Hematopoietic multipotent progenitor cell treated with erythropoietin and hydrocortisone succinate and interleukin-3 and kit ligand, for 6 days (in vitro differentiated cells): ENCODE measurements around the gene REM1.
"Not testable (repeated sequence)": the region's sequence is repeated elsewhere in the genome, so short reads cannot be mapped to it uniquely, and the experiment has no call there.

Source experiments
- DNase-seq: peaks from one replicate; pipeline ENCODE4 v3.0.0-alpha.2; 2015

REM1 gene, protein sequence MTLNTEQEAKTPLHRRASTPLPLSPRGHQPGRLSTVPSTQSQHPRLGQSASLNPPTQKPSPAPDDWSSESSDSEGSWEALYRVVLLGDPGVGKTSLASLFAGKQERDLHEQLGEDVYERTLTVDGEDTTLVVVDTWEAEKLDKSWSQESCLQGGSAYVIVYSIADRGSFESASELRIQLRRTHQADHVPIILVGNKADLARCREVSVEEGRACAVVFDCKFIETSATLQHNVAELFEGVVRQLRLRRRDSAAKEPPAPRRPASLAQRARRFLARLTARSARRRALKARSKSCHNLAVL

GRCh38 chr20:31474758-31475427 is at the start of gene REM1, which contains the start of gene DEFB124:
Gene REM1, plus strand, starts transcription at chr20:31475288. Its CDS starts 1,158 bp downstream, at chr20:31476446.
Gene DEFB124, minus strand, starts transcription at chr20:31475127. Its CDS starts 2,114 bp downstream, at chr20:31473013.
- DNase-seq, result peak; percentile 19

- no peak for DNase-seq
These were observed 49.3 kb upstream of the REM1 start for GRCh38 chr20:31425797-31426196.

- not testable (repeated sequence) for DNase-seq
These were observed 48.1 kb upstream of the REM1 start for GRCh38 chr20:31426891-31427551.

- DNase-seq, result not testable (repeated sequence)
These were observed 47.5 kb upstream of the REM1 start for GRCh38 chr20:31427576-31427975.

DNA sequence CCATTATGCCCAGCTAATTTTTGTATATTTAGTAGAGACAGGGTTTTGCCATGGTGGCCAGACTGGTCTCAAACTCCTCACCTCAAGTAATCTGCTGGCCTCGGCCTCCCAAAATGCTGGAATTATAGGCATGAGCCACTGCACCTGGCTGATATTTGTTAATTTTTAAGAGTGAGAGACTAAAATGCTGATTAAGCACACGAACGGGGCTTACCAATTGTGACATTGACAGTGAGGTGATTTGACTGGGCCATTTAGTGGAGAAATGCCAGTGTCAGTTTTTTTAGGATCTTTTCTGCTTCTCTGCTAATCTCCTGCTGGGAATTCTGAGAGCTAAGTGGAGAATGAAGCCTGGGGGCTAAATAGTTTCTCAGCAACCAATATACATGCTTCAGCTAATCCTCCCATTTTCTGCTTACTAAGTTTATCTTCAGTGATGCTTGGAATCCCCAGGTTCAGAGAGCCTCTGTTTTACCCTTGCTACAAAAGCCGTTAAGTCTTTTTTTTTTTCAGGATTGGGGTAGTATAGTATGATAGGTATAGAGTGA is 44.4 kb upstream of the REM1 start:
- DNase-seq, result no peak

GRCh38 chr20:31440012-31440659 is 35.0 kb upstream of the REM1 start, which contains the start of gene DEFB123:
Gene DEFB123, plus strand, starts transcription at chr20:31440632. Its CDS starts 67 bp downstream, at chr20:31440699.
- DNase-seq, result peak; percentile 11

DNA sequence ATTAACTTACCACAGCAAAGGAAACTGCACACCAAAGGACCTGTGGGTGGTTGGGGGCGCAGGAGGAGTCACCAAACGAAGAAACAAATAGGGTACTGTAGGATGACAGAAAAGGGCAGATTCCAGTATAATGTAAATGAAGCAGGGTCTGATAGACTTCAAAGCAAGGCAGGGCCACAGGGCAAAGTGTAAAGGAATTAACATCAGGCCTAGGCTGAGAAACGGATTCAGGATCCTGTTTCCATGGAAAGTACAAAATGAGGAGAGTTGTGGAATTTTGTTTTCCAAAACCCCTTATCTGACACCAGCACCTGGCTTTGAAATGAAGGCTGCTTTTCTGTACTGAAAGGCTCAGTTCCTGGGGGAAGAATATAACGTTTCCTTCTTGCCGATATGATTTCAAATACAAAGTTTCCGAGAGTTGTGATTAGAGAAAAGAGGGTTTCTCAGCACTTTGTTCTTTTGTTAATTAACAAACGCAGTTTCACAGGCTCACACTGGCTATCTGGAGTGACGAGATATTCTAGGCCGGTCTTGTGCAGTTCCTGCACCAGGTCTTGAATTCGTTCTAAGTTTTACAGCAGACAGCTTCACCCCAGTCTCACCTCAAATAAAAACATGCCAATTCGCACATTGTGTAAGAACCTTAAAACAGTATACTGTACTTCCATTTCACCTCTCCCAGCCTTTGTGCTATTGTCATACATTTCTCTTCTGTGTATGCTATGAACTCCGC is 28.8 kb upstream of the REM1 start:
- no peak for DNase-seq

DNA sequence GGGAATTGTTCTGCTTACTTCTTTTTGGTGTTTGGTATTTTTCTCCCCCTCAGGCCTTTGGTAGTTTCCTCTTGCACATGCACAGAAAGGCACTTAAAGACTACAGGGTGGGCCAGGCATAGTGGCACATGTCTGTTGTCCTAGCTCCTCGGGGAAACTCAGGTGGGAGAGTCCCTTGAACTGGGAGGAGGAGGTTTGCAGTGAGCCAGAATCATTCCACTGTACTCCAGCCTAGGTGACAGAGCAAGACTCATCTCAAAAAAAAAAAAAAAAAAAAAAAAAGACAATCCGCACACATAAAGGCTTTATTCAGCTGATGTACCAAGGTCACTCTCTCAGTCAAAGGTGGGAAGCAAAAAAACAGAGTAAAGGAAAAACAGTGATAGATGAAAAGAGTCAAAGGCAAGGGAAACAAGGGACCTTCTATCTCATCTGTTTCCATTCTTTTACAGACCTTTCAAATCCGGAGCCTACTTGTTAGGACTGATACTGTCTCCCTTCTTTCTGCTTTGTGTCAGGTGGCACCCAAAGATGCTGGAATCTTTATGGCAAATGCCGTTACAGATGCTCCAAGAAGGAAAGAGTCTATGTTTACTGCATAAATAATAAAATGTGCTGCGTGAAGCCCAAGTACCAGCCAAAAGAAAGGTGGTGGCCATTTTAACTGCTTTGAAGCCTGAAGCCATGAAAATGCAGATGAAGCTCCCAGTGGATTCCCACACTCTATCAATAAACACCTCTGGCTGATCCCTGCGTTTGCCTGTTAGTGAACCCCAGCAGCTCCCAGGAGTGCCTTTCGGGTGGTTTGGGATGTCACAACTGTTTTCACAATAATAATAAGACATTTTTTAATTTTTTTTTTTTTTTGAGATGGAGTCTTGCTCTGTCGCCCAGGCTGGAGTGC is 25.3 kb upstream of the REM1 start:
- DNase-seq, result no peak

DNA sequence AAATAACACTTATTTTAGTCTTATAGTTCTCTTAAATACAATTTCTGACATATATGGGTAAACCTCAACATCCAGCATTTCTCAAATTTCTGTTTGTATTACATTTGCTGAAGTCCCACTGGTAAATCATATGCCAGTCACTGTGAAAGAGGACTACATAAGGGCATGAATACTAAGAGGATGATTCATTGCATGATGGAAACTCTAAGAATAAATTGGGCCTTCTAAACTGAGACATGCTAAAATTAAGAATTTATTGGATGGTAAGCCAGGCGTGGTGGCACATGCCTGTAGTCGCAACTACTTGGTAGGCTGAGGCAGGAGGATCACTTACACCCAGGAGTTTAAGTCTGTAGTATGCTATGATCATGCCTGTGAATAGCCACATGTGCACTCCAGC is 22.5 kb upstream of the REM1 start:
- no peak for DNase-seq

DNA sequence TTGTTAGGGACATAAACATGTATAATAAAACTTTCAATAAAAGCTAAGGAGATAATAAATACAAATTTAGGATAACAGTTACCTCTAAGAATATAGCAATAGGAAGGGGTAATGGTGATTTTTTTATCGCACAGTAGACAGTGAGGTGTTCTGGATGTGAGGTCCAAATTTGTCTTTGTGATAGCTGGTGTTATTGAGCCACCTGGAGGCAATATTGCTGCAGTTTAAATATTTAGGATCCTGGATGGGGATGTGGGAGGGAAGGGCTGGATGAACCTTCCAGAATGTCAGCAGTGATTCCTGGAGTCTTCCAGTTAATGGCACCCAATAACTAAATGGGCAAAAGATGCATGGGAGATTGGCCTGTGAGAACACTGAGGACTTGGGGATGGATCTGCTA is 20.7 kb upstream of the REM1 start:
- no peak for DNase-seq

GRCh38 chr20:31470946-31471345 is 4.1 kb upstream of the REM1 start:
- not testable (repeated sequence) for DNase-seq

- peak; percentile 18 for DNase-seq
These were observed 2.4 kb upstream of the REM1 start for GRCh38 chr20:31472395-31473330.

- no peak for DNase-seq
These were observed 1.6 kb upstream of the REM1 start for GRCh38 chr20:31473331-31474096.

- DNase-seq, result no peak
These were observed 1.0 kb upstream of the REM1 start for GRCh38 chr20:31474097-31474436.

GRCh38 chr20:31475472-31476293 is 595 bp downstream of the REM1 start:
- no peak for DNase-seq

DNA sequence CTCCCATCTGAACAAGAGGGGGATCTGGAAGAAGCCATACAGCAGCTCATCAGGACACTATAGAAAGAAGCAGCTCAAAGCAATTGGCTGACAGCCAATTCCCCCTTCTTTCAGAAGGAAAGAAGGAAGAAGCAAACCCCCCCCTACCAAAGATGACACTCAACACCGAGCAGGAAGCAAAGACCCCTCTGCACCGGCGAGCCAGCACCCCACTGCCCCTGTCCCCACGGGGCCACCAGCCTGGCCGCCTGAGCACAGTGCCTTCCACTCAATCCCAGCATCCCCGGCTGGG is 1.2 kb downstream of the REM1 start:
- DNase-seq, result no peak

GRCh38 chr20:31476643-31477215 is 1.6 kb downstream of the REM1 start:
- DNase-seq, result no peak

- DNase-seq, result peak; percentile 44
These were observed 8.9 kb downstream of the REM1 start for GRCh38 chr20:31484001-31484400.
